Fibroblast of lung (primary cell): ENCODE results near the gene BAZ1B. TPM values are rescaled to one million over a fixed set of nuclear protein-coding genes. Genes with fewer than 3 reads are reported as not detected.

Source experiments
- DNase-seq, 2 donors: peaks; one replicate each; pipeline versions ENCODE4 v3.0.0 to v3.0.0-alpha.2; 2010; ENCODE audit warnings: low read depth in 2 of 2
- H2AFZ ChIP-seq: 2 replicates; pipeline ENCODE4 v1.5.1; 2012; ENCODE audit warnings: low read length, control low read depth, inconsistent platforms
- H3K27ac ChIP-seq: 2 replicates; pipeline ENCODE4 v1.5.1; 2011; ENCODE audit warnings: low read length, control low read depth; ENCODE audit not compliant: insufficient read depth
- H3K27me3 ChIP-seq: 2 replicates; pipeline ENCODE4 v1.5.1; 2011; ENCODE audit warnings: mild to moderate bottlenecking, low read length; ENCODE audit not compliant: control insufficient read depth, insufficient read depth
- H3K36me3 ChIP-seq: 2 replicates; pipeline ENCODE4 v1.5.1; 2011; ENCODE audit warnings: low read length; ENCODE audit not compliant: control insufficient read depth, insufficient read depth
- H3K4me1 ChIP-seq: 2 replicates; pipeline ENCODE4 v1.5.1; 2011; ENCODE audit warnings: low read length; ENCODE audit not compliant: control insufficient read depth, insufficient read depth; ENCODE audit errors: extremely low read depth
- H3K4me2 ChIP-seq: 2 replicates; pipeline ENCODE4 v1.5.1; 2011; ENCODE audit warnings: low read length, control low read depth; ENCODE audit not compliant: insufficient read depth; ENCODE audit errors: extremely low read depth
- H3K4me3 ChIP-seq, 4 experiments: fragments of 200-600 bp in 1 of 4; sonication (generic) in 1 of 4; replicated peaks in 1 of 4; 2 replicates each; pipeline ENCODE4 v1.5.1; 2011 to 2016; ENCODE audit warnings: low read length in 4 of 4, low read depth in 3 of 4, mild to moderate bottlenecking in 3 of 4, control low read depth in 2 of 4, inconsistent platforms in 1 of 4, mixed read lengths in 1 of 4; ENCODE audit not compliant: insufficient read depth in 1 of 4; ENCODE audit errors: control extremely low read depth in 1 of 4
- H3K79me2 ChIP-seq: 2 replicates; pipeline ENCODE4 v1.5.1; 2012; ENCODE audit warnings: mild to moderate bottlenecking, low read length, inconsistent platforms; ENCODE audit not compliant: control insufficient read depth, insufficient read depth
- H3K9ac ChIP-seq: 2 replicates; pipeline ENCODE4 v1.5.1; 2011; ENCODE audit warnings: mild to moderate bottlenecking, low read length, control low read depth; ENCODE audit not compliant: insufficient read depth
- H3K9me3 ChIP-seq: 2 replicates; pipeline ENCODE4 v1.5.1; 2012; ENCODE audit warnings: low read depth, low read length; ENCODE audit not compliant: control insufficient read depth, insufficient read depth
- H4K20me1 ChIP-seq: 2 replicates; pipeline ENCODE4 v1.5.1; 2011; ENCODE audit warnings: low read length; ENCODE audit not compliant: control insufficient read depth, insufficient read depth; ENCODE audit errors: extremely low read depth
- CTCF ChIP-seq, 2 donors: IDR thresholded peaks in 1 of 2; conservative IDR thresholded peaks in 1 of 2; 1 replicate in 1 of 2; 2 replicates in 1 of 2; pipeline ENCODE4 v1.5.1; 2011 to 2012; ENCODE audit warnings: low read length in 2 of 2, control low read depth in 1 of 2, inconsistent platforms in 1 of 2, low read depth in 1 of 2, mild to moderate bottlenecking in 1 of 2
- EZH2 ChIP-seq: IDR thresholded peaks from 2 replicates; pipeline ENCODE4 v1.5.1; 2012; ENCODE audit warnings: low read length, control low read depth, mild to moderate bottlenecking; ENCODE audit errors: missing control alignments
- polyA plus RNA-seq, 2 donors: library from polyadenylated mRNA; depleted of rRNA in 1 of 2; stranded (reverse) in 1 of 2; unstranded in 1 of 2; fragments of >200 nt; gene quantifications; 2 replicates each; pipeline ENCODE4 v1.2.1, GENCODE V29; 2011 to 2012; ENCODE audit warnings: missing spikeins in 1 of 2
- total RNA-seq: library from RNA; depleted of rRNA; stranded (reverse); fragments of >200 nt; gene quantifications from 2 replicates; pipeline ENCODE4 v1.2.1, GENCODE V29; 2014

BAZ1B gene
- total and polyA plus RNA-seq, 2 donors (not counting 1 experiment from before 2014, with no cell fraction given) = 30.5 to 68.9 TPM

- Histone ChIP-seq H3K79me2 (no peaks in the 10 kb centered on the region), H3K9ac (no peak overlapping the region), H2AFZ (no peak overlapping the region), H3K27me3 (no peaks in the 10 kb centered on the region), H3K9me3 (no peaks in the 10 kb centered on the region), H3K27ac (no peak overlapping the region), H4K20me1 (no peaks in the 10 kb centered on the region), H3K4me2 (no peak overlapping the region), H3K4me1 (no peaks in the 10 kb centered on the region), H3K36me3 (peaks cover 32% of the 10 kb centered on the region), H3K4me3 (no peak overlapping the region)
- TF ChIP-seq CTCF (conservative IDR thresholded peaks at IDR 0.05 in 1 of 2, IDR thresholded peaks at IDR 0.05 in 1 of 2; ENCODE audit: low read depth in 1 of 2, low read length in 2 of 2) = no peak
- no peak for TF ChIP-seq EZH2
- DNase-seq = no peak
Observed at GRCh38 chr7:73442903-73443500, 79.1 kb downstream of the BAZ1B start.

- Histone ChIP-seq H2AFZ (no peak overlapping the region), H3K4me1 (no peaks in the 10 kb centered on the region), H3K4me2 (no peak overlapping the region), H3K9me3 (no peaks in the 10 kb centered on the region), H3K79me2 (no peaks in the 10 kb centered on the region), H3K4me3 (no peak overlapping the region), H3K27ac (no peak overlapping the region), H4K20me1 (no peaks in the 10 kb centered on the region), H3K27me3 (no peaks in the 10 kb centered on the region), H3K36me3 (peaks cover 32% of the 10 kb centered on the region), H3K9ac (no peak overlapping the region)
- no peak for DNase-seq
- no peak for TF ChIP-seq EZH2
- no peak for TF ChIP-seq CTCF (conservative IDR thresholded peaks at IDR 0.05 in 1 of 2, IDR thresholded peaks at IDR 0.05 in 1 of 2; ENCODE audit: low read depth in 1 of 2, low read length in 2 of 2)
Observed at GRCh38 chr7:73442222-73442902, 79.7 kb downstream of the BAZ1B start.

- Histone ChIP-seq H3K27me3 (no peaks in the 10 kb centered on the region), H3K79me2 (no peaks in the 10 kb centered on the region), H3K4me3 (no peak overlapping the region), H3K9me3 (no peaks in the 10 kb centered on the region), H3K36me3 (peaks cover 22% of the 10 kb centered on the region), H3K4me2 (no peak overlapping the region), H3K4me1 (no peaks in the 10 kb centered on the region), H2AFZ (no peak overlapping the region), H3K27ac (no peak overlapping the region), H3K9ac (no peak overlapping the region), H4K20me1 (no peaks in the 10 kb centered on the region)
- TF ChIP-seq CTCF (conservative IDR thresholded peaks at IDR 0.05 in 1 of 2, IDR thresholded peaks at IDR 0.05 in 1 of 2; ENCODE audit: low read depth in 1 of 2, low read length in 2 of 2) (no peak), EZH2 (no peak)
- no peak for DNase-seq
Observed at GRCh38 chr7:73439410-73439704, 82.7 kb downstream of the BAZ1B start.
